Activated gamma-delta T cell treated with anti-CD3 and anti-CD28 coated beads, Interleukin-2, amount 50 U/mL, for 16 hours (primary cell): Measurements from ENCODE around the gene ACTR2.
A peak's percentile ranks its signal among the peaks of the same experiment; 100 is the strongest.

Experiments
- DNase-seq: peaks from one replicate; pipeline ENCODE4 v3.0.0-alpha.2; 2020; ENCODE audit warnings: low read depth

The ACTR2 gene

DNA sequence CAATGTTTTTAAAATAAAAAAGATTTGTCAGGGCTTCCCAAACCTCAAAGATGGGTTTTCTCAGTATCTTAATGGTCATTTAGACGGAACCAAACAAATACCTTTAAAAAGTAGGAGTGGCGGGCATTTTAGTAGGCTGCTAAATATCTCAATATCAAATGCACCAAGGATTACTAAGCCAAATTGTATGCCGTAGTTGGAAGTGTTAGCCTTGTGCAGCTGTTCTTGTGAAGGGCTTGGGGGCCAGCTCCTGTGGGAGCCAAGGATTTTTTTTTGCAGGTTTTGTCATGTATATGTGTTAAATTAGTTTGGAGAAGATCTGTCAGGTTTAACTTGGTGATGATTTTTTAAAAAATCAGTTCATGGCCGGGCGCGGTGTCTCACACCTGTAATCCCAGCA, 52.1 kb downstream of the ACTR2 start:
- no peak for DNase-seq

DNA sequence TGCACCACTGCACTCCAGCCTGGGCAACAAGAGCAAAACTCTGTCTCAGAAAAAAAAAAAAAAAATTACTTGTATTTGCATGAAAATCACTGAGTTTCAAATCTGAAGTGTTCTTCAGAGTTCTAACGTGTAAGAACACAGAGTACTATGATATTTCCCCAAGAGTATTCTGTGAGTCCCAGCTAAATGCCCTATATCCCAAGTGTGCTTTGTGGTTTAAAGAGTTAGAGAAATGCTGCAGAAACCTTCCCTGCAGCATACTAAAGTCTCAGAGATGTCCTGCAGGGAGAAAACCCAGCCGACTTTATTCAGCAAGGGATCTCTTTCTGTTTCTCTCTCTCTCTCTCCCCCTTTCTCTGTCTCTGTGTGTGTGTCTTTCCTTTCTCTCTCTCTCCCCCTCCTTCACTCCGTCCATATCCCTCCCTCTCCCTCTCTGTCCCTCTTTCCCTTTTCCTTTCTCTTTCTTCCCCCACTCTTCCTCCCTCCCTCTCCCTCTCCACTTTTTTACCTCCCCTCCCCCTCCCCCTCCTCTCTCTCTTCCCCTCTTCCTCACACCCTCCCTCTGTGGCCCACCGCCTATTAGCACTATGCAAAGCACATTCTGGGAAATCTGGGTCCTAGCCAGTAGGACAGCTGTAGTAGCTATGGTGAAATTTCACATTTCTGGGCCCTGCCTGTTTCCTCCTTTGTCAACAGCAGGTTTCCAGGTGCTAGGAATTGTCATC, 54.2 kb downstream of the ACTR2 start:
- DNase-seq, result no peak

DNA sequence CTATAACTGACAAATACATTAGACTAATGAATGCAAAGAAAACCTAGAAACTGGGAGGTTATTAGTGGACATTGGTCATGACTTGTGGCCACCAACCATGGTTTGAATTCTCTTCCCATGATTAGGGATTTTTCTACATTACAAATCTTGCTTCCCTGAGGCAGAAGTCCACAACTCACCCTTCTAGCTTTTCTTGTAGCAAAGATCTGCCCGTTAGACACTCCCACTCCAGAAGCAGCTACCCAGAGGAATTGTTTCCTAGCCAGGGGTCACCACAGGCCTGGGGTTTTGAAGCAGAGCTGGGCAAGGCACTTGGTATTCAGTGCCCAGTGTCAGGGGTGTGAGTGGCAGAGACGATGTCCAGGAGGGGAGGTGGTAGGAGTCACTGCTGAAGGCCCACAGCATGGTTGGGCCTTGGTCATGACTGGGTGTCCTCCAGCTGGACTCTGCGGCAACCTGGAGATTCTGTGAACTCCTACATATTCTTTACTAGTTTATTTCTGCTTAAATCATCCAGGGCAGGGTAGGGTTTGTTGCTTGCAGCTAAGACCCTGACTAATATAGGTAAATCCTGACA, 54.9 kb downstream of the ACTR2 start:
- DNase-seq, result no peak

DNA sequence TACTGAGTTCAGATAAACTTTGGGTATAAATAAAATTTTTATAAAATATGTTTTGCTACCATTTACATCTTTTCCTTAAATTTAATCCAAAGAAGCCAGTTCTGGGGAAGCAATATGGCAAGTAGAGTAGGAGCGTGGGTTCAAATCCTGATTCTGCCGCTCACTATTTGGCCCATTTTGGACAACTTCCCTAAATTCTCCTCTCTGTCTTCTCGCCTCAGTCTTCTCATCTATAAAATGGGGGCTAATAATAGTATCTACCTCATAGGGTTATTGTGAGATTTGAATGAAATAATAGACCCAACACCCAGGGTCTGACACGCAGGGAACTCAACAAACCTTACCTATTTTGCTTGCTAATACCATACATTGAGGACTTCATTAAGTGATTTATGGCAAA, 59.7 kb downstream of the ACTR2 start:
- DNase-seq, result no peak

DNA sequence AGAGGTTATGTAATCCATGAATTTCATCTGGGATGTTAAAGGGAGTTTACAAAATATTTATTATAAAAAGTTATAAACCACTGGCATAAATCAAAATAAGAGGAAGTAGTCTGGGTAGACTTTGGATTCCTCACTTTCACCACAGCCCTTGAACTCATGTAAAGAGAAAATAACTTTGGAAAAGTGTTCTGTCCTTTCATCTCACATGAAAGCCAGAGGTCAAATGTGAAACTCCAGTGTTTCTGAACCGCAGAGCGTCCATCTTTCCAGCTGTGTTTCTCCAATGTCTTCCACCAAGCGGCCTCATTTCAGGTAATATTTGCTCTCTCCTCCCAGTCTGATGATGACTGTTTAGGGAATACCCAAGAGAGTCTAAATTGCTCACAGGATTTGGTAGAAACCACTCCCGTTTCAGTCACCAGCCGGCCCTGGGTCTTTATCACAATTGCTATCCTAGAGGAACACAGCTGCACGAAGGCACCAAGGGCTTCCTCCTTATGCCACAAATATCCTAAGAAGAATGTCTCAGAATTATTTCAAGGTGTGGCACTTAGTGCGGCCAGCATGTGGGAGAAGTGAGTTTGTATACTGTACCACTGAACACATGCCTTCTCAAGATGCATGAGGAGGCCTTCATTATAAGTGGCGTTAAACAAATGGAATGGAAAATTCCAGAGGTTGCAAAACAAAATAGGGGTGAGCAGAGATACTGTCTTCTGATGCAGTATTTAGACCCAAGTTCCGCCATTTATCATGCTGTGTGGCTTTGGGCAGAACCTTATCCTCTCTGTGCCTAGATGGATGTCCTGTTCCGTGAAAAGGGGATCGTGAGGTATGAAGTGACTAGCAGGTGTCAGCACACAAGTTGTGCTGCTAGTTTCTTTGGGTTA, 63.8 kb downstream of the ACTR2 start:
- no peak for DNase-seq

DNA sequence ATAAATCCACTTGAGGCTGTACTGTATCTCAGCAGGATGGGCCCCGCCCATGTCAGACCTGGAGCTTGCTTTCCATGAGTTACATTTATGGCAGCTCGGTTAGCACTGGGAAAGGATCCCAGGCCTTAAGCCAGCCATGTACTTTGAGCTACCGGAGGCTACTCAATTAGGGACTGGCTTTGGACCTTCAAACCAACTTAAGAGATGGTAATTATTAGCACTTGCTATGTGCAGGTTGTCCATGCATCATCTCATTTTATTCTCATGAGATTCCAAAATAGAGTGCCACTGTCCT, 64.4 kb downstream of the ACTR2 start:
- DNase-seq, result no peak

DNA sequence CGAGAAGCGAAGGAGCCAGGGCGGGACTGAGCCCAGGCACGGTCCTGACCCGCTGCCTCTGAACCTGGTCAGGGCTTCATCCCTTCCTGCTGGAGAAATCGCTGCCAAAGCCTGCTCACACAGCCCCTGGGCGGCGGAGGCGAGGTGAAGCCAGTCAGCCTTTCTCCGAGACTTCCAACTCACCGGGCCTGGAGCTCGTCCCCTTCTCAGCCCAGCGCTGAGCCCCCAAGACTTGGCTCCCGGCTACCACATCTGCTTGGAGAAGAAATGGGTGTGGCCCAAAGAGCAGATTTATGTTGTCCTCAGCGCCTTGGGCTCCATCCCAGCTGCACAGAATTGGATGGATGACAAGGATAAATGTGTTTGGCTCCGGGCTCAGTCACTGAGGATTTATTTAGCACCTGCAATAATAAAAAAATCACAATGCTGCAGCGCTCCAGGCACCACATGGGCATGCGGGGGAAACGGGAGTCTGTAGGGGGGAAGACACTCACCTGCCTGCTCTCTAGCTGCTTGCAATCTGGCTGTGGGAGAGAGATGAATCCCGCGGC, 64.9 kb downstream of the ACTR2 start:
- DNase-seq, result no peak

DNA sequence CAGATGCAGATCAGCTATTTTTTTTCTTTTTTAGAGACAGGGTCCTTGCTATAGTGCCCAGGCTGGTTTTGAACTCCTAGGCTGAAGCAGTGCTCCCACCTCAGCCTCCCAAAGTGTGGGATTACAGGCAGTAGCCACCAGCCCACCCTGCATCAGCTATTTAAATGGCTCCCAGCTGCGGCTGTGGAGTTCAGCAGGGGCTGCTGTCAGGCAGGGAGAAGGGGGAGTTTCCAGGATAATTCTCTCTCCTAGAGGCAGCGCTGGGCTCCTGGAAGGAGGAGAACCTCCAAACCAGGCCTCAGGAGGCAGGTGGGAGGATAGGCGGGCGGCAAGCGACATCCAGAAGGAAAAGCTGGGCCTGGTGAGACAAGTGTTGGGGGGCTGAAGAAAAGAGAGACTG, 65.7 kb downstream of the ACTR2 start:
- DNase-seq, result no peak

DNA sequence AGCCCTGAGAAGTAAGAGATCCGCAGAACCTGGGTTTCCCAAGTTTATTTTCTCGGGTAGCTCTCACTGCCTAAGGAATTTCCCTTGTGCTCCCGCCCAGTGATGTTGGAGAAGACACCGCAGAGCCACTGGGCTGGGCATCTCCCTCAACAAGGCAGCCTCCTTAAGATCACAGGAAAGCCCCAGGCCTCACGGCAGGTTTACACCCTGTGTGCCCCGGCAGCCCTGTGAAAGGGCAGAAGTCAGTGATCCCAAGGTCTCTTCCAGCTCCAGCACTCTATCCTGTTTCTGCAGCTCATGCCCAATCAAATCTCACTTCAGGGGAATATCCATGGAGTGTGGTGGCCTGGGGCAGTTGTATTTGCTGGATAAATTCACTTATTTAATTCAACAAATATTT, 66.5 kb downstream of the ACTR2 start:
- DNase-seq, result no peak

DNA sequence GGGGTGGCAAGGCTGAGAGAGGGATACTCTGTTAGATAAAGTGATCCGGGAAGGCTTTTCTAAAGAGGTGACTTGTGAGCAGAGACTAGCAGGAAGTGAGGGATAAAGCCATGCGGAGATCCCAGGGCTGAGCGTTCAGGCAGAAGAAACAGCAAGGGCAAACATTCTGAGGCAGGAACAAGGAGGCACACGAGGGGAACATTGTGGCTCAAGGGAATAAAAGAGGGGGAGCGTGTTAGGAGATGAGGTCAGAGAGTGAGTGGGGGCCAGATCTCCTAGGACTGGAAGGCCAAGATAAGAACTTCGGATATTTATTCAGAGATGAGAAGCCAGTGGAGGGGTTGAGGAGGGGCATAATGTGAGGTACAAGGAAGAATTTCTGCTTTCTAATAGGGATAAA, 67.1 kb downstream of the ACTR2 start:
- DNase-seq, result no peak

DNA sequence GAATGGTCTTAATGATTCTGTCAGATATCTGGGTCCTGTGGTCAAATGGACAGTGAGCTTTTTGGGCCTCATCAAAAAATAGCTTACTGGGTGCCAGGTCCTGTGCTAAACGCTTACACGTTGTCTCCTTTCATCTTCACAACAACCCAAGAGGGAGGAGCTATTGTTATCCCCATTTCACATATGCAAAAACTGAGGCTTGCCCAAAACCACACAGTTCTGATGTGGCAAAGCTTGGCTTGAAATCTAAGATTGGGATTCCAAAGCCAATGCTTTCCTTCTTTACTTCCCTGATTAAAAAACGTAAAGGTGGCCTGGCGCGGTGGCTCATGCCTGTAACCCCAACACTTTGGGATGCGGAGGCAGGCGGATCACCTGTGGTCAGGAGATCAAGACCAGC, 69.3 kb downstream of the ACTR2 start:
- no peak for DNase-seq

DNA sequence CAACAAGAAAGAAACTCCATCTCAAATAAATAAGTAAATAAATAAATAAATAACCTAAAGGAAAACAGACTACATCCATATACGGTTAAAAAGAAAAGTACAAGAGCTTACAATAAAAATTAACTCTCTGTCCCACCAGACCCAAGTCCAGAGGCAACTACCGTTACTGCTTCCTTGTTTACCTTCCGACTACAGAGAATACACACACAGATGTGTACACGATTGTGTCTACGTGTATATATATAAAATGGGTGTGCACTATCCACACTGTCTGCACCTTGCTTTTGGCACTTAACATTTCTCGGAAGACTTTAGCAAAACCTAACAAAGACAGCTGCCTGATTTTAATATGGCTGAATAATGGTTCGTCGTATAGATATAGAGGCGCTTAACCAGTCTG, 69.9 kb downstream of the ACTR2 start:
- DNase-seq, result no peak

DNA sequence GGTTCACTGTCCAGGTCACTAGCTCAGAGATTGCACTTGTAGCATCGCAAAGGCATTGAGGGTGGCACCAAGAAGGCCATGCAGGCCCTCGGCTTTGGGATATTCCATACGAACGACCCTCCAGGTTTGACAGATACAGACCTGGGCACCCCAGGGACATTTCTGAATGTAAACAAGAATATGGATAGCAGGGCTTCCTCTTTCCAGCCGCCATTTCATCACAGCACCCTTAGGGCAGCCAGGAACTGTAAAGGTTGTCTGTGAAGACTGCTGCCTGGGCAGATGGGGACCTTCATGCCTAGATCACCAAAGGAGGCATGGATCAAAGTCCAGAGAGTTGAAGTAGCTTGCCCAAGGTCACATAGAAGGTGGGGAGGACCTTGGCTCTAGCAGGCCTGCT, 70.5 kb downstream of the ACTR2 start:
- DNase-seq, result no peak

DNA sequence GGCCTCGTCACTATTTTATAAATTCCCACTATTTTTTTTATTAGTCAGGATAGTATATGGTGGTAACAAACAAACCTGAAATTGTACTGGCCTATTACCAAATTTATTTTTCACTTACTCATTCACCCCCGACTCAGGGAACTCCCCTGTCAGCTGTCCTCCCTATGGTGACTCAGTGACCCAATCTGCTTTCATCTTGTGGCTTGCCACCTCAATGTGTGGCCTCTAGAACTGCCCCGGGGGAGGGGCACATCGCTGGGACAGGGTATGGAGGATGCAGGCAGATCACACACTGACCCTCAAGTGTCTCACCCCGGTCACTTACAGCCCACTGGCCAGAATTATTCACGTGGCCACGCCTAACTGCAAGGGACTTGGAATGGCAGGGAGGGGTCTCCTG, 71.6 kb downstream of the ACTR2 start:
- peak; percentile 34 for DNase-seq

DNA sequence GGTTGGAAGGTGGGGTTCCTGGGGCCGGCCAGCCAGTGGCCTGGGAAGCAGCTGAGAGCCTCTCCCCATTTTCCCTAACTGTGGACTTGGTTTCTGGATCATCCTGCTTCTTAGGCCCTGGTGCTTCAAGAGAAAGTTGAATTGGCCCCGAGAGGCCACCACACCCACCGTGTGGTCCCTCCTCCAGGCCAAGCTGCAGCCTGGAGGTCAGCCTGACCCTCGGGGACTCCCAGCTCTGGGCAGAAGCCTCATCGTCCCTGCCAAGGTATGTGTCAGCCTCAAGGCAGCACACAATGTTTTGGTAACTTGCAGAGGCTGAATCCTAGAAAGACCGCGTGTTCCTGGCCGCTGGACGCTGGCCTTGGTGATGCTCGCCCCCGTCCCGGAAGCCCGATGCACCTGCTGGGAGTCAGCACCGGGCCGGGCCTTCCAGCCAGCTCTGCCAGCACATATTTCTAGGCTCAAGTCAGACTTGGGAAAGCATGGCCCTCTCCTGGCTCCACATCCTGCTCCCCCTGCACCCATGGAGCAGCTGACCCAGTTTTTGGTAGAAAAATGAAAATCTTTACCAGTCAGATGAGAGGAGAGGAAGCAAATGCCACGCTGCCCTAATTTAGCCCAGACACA, 72.6 kb downstream of the ACTR2 start:
- no peak for DNase-seq

DNA sequence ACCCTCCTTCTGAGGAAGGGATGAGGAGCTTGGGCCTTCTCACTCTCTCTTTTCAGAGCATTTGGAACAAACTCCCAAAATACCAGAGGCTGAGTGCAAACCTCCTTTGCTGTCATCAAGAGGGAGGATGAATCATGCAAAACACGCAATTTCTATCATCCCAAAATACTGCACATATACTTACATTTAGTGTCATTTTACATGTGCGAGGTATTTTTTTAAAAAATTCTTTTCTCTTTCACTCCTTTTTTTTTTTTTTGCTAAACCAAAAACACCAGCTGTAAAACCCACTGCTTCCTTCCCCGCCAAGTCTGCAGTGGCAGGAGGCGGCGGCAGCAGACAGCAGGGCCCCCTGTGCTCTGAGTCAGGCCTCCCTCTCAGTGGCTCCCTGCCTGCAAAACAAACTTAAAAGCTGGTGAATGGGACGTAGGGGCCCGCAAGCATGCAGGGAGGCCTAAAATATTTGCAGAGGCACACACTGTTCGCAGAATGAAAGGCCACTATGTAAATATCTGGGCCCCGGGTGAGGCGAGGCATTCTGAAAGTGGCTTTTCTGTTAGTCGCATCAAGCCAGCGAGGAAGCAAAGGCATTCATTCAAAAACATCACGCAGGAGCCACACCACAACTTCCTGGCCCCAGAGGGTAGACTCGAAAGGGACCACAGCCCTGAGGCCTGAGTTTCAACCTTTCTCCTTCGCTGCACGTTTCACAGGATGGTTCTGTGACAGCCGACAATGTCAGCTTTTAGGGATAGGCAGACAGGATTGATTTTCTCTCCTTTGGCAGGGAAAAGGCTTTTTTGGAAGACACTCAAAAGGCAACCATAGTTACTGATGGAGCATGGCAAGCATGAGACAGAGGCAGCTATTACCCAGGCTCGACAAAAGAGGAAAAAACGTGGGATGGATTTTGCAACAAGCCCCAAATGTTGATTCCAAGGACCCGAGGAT, 73.4 kb downstream of the ACTR2 start:
- peak; percentile 69 for DNase-seq

DNA sequence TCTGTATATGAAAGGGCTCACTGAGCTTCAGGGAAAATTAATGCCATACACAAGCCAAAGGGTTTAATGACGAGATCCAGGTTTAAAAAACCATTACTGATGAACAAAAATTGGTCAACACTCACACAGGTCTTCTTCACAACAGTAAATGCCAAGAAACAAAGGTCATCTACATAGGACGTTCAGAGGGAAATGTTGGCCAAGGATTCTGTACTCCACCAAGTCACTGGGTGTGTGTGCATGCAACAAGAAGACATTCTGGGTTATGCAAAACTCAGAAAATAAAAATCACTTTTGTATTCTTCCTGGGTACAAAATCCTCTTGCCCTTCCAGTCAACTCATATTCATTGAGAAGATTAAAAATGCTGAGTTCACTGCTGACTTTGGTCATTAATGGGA, 78.3 kb downstream of the ACTR2 start:
- no peak for DNase-seq

DNA sequence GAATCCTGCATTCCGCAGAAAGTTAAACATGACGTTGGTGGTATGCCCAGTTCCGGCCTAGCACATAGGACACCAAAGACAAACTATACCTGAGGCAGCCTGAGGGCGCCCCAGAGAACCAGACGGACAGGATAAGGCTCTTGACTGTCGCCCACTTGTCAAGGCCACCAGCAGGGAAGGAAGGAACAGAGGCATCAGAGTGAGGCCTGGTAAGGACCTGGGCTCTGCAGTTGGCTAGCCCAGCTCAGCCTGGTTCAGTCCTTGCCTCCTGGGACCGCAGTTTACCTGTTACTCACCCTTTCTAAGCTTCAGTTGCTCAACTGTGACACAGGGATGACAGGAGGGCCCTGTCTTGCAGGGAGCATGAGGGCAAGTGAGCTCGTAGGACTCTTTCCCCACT, 82.1 kb downstream of the ACTR2 start:
- no peak for DNase-seq

DNA sequence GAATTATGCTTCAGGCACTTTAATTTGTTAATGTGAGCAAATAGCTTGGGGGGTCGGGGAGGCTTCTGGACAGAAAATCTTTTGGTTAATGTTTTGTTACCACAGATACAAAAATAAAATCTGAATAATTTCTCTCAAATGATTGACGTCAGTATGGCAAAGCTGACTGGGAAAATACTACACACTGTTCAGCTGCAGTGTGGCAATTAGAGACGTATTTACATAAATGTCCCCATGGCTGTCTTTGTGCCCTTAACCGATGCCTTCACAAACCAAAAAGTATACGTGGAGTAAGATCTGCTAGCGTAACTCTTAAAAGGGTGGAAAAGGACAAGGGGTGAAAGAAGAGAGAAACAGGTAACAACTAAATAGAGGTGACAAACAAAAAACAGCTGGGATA, 83.4 kb downstream of the ACTR2 start:
- DNase-seq, result no peak

DNA sequence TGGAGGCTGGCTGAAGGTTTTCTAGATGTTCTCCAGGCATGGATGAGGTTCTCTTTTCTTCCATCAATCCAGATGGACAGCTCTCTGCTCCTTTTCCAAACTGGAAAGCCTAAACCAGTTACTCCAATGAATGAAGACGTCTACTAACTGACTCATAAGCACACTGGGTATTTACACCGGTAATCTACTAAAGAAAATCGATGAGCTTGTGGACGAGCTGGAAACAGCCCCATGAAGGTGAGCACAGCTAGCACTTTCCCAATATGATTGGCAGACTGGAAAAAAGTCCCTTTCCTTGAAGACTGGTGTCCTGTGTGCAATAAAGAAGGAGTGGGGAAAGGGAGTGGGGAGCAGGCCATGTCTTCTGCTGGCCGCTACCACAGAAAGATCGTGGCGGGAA, 84.0 kb downstream of the ACTR2 start:
- no peak for DNase-seq

DNA sequence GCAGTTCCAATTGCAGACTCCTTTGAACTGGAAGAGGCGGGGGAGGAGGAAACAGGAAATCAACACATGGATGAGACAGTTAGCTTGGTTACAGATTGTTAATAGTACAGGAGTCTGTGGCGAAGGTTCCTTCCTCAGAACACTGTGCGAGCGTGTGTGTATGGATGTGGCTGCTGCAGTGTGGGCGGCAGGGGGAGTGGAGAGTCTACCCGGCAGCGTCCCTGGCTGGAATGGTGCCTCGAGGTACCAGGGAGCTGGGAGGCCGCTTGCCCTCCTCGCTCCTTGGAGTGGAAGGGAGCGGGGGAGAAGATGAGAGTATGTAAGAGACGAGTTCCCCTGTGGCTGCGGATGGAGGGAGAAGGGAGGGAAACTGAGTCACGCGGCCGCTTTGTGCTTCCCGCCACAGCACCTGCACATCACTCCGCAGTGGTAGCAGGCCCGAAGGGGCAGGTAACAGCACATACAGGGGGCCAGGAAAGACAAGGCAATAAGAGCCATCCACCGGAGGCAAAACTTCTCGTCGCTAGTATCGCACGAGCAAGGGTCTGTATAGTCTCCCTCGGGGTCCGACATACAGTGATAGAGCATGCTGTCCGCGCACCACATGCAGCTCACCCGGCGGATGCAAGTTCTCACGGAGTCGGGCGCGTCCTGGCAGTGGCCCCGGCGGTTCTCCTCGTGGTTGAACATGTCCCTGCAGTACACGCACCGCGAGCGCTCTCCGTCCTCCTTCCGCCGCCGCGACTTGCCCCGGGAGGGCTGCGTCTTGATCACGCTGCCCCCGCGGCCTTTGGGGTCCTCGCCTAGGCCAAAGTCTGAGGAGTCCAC, 85.7 kb downstream of the ACTR2 start:
- no peak for DNase-seq
